ENCODE data around the gene PCGF1.

PCGF1 gene

DNA sequence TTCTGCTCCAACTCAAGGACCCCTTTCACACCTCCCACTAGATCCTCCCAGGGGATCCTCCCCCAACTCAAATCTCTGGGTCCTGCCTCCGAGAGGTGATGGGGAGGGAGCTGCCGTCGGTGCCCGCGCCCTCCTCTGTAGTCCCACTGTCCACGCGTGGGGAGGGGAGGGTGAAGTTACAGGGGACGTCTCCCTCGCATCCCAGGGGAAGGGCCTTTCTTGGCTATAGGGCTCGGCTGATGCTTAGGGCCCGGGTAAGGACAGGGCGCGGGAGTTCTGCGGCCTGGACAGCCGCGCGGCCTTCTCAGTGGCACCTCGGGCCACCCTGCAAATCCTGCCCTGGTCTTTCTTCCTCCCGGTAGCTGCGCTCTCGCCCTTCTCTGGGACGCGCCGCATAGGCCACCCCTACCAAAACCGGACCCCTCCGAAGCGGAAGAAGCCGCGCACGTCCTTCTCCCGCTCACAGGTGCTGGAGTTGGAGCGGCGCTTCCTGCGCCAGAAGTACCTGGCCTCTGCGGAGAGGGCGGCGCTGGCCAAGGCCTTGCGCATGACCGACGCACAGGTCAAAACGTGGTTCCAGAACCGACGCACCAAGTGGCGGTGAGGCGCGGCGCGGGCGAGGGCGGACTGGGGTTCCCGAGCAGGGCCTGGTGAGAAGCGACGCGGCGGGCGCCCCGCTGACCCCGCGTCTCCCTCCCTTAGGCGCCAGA is 7.9 kb upstream of the PCGF1 start:
- DNase-seq (ENCODE audit: low read depth): no peak

DNA sequence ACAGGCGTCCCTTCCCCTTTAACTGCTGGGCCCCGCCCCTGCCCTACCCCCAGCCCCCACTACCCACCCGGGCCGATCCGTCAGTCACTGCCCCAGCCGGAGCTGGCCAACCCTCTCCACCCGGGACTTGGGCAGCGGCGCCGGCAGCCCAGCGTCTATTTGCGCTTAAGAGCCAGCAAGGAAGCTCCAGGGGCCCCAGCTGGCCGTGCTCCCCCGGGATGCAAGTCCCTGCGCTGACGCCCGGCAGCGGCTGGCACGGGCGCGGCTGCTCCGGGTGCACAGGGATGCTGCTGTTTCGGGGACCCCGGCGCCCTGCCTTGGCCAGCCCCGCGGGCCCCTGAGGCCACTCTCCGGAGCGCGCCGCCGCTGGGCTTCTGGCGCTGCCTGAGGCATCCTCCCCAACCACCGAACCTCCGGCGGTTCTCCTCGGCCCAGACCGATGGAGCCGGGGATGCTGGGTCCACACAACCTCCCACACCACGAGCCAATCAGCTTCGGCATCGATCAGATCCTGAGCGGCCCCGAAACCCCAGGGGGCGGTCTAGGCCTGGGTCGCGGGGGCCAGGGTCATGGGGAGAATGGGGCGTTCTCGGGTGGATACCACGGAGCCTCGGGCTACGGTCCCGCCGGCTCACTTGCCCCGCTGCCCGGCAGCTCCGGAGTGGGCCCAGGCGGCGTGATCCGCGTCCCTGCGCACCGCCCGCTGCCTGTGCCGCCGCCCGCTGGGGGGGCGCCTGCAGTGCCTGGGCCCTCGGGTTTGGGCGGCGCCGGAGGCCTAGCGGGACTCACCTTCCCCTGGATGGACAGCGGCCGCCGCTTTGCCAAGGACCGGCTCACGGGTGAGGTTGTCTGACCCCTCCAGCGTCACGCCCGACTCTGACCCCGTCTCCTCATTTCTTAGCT is 7.1 kb upstream of the PCGF1 start, which contains the start of gene TLX2:
Gene TLX2 (plus strand): TSS at position 83 of the 903 bp plus-strand sequence. CDS start 357 bp downstream, at position 440.
- DNase-seq (ENCODE audit: low read depth): no peak

DNA sequence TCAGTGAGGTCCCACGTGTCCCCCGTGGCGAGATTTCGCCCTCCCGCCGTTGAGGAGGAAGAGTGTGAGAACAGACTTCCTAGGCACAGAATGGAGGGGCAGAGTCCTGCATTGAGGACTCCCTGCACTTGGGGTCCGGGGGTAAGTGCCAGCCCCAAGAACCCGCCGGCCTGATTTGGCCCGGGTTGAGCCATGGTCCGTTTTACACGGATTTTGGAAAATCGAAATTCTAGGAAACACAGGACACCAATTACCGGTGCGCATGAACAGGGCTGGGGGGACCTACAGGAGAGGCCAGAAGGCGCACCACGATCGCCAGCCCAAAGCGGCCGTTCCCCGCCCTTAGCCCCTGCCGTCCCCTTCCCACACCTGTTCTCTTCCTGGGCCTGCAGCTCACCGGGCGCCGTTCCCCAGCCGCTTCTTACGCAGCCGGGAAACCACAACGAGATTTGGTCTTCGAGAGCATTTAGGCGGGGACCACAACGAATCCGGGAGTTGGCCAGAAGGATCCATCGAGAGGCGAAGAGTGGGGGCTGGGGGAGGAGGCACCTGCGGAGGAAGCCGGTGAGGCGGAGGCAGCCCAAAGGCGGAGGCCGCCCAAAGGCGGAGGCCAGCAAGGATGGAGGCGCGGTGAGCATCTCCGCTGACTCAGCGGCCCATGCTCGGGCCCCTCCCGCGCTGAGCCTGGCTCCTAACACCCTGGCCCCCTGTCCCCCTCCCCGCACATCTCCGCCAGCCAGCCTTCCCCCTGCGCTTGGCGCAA is 6.3 kb upstream of the PCGF1 start:
- no peak for DNase-seq (ENCODE audit: low read depth)

DNA sequence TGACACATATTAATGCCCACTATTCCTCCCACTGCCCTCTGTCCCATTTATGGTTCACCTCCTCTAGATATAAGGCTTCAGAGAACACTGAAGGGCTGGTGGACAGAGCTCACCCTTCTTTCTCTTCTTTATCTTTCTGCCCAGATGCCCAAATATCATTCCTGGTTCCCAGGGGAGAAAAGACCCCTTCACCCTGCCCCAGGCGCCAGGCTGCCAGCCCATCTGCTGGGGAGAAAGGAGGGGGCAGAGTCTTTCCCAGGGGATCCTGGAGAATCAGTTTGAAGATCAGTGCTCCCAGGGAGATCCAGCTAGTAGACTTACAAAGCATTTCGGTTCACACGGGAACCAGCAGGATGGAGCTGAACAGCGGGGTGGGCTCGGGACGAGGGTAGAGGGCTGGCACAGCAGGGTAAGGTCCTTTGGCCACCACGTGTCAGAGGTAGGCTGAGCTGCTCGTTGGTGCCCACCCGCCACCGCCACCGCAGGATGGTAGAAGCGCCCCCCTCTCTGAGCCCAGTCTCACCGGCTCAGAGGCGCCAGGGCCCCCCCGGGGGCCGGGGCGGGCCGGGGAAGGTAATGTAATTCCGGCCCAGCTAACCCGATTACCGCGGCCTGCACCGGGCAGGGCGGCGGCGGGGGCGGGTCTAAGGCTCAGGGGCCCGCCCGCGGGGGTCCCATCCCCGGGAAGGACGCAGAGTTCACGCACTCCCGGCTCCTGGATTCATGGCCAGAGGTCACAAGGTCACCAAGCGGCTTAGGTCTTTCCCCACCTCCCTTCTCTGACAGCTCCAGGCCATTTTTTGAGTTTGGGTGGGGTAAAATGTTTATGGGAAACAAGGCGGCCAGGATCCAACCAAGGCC is 5.5 kb upstream of the PCGF1 start:
- no peak for DNase-seq (ENCODE audit: low read depth)

DNA sequence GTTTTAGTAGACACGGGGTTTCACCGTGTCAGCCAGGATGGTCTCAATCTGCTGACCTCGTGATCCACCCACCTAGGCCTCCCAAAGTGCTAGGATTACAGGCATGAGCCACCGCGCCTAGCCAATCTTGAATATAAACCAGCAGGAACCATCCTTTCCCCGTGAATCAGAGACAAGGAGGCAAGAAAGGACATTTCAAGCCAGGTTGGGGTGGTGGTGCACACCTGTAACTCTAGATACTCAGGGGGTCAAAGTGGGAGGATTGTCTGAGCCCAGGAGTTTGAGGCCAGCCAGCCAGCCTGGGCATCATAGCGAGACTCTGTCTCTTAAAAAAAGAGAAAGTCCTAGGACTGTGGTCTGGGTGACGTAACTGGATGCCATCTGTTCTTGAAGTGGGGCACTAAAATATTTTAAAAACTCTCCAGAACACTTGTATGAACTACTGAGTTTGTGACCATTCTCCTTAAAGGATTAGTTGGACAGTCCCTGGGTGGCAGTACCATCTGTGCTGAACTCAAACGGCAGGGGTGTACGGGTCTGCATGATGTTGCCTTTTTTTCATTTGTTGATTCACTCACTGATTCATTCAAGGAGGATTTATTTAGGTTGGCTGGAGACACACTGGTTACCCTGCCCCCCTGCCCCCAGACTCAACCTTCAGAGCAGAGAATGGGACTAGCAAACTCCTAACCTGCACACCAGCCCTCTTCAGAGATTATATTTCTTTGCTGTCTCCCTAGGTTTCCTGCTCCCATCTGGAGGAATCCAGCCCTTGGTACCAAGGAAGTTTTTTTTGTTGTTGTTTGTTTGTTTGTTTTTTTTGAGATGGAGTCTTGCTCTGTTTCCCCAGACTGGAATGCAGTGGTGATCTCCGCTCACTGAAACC is 3.9 kb upstream of the PCGF1 start:
- no peak for DNase-seq (ENCODE audit: low read depth)

DNA sequence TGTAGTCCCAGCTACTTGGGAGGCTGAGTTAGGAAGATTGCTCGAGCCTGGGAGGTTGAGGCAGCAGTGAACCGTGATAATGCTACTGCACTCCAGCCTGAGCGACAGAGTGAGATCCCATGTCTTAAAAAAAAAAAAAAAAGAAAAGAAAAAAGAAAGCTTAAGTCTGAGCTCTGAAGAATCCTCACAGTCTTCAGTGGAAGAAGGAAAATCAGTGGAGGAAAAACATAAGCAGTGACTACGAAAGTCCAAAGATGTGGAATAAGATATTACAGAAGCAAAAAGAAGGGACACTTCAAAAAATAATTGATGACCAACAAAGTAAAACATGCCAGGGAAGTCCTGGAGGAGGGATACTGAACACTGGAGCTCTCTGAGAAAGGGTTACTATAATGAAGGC is 2.8 kb upstream of the PCGF1 start:
- DNase-seq (ENCODE audit: low read depth): no peak

DNA sequence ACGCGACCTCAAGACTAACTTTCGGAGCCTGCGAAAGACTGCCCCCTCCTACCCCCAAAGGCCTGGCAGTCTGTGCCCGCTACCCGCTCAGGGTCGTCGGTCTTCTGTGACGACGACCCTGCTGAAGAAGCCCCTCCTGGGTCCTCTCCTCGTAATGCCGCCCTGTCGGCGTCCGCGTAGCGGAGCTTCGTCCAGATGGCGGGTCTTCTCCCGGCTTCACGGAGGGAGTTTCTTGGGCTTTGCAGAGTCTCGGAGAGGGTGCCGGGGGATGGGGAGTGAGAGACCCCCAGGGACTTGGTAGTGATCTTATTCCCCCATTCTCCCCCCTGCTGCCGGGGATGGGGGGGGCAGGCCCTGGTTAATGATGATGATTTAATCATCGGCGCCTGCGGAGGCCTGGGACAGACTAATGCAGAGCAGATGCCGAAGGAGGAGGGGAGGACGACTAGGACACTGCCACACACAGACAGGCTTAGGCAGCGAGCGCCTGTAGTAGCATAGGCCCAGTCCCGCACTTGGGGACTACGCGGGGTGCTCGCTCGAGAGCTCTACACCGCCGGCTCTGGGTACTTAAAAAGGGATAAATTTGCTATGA is 528 bp upstream of the PCGF1 start:
- DNase-seq (ENCODE audit: low read depth): no peak

DNA sequence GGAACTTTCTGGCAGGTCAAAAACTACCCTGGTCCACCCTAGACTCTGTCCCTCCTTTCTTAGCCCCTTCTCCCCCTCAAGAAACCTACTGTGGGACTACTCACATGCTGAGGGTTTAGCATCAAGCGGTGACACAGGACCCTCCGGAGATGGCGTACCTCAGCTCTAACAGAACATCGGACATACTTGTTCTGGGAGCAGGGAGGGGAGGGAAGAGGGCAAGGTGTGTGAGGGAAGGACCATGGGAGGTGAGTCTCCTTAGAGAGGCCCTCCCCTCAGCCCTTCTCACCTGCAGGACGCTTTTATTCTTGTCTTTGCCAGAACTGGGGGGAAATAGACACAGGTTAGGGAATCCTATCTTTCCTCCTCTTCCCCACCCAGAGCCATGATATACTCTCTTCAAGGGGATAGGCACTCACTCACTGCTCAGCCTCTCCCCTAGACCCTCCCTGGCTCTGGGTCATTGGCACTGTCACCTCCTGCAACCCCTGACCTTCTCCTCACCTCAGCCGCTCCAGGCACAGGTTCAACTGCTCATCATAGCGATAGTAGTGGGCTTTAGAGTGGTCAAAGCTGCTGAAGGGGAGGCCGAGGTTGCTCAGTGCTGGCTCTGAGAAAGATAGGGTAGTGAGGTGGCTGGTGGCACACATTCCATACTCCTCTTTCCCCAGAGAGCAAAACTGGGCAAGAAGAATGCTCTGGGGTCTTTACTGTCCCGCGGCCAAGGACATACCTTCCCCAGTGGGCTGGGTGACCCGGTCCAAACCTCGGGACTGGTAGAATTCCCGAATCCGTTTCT is 1.8 kb downstream of the PCGF1 start:
- no peak for DNase-seq (ENCODE audit: low read depth)

DNA sequence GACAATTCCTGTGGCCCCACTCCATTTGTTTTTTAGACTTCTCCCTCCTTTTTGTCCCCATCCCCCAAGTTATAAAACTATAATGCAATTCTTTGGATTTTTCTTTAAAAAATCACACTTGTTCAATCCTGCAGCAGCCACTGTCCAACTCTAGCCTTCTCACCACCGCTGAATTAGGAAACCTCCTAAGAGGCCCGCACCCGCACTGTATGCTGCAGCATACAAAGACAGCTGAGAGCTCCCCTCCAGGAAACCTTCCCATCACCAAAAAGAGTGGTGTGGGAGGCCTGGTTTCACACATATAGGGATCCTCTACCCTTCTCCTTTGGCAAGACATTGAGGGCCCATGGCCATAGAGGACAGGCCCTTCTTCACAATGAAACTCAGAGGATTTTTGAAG is 2.9 kb downstream of the PCGF1 start:
- no peak for DNase-seq (ENCODE audit: low read depth)

DNA sequence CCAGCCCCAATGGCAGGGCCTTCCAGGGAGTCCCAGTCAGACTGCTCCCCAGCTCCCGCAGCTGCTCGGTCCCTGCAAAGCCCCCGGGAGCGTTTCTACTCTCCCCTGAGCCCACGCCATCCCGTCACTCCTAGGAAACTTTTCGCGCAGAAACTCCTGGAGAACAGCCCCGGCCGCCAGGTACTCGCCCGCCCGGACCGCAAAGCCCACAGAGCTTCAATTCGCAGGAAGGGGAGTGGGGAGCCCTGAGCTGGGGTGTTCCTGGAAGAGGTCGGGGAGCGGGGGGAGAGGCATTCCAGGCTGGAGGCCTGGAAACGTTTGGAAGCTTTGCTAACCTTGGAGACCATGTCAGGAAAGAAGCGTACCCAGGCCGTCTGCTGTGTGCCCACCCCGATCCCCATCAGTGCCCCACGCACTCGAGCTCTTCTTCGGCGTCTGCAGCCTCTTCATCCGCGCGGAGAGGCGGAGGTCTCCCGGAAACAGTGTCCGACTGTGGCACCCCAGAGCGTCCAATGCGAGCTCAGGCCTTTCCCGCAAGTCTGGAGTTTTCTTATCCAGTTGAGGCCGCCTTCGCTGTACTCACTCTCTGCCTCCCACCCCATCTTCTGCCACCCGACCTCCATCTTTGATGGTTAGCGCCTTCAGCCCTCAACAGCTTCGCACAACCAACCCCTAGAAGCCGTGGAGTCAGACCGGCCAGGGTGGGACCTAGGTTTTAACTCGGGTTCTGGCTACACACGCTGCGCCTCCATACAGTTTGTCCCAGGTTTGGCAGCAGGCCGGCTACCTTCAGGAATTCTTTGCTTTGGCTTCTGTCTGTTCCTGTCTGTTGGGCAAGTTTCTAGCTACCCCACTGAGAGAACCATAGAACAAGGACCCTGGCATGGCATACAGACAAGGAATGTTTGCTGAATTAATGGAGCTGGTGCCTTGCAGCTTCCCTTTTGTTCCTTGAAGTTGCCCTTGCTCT is 3.7 kb downstream of the PCGF1 start:
- DNase-seq (ENCODE audit: low read depth): no peak

DNA sequence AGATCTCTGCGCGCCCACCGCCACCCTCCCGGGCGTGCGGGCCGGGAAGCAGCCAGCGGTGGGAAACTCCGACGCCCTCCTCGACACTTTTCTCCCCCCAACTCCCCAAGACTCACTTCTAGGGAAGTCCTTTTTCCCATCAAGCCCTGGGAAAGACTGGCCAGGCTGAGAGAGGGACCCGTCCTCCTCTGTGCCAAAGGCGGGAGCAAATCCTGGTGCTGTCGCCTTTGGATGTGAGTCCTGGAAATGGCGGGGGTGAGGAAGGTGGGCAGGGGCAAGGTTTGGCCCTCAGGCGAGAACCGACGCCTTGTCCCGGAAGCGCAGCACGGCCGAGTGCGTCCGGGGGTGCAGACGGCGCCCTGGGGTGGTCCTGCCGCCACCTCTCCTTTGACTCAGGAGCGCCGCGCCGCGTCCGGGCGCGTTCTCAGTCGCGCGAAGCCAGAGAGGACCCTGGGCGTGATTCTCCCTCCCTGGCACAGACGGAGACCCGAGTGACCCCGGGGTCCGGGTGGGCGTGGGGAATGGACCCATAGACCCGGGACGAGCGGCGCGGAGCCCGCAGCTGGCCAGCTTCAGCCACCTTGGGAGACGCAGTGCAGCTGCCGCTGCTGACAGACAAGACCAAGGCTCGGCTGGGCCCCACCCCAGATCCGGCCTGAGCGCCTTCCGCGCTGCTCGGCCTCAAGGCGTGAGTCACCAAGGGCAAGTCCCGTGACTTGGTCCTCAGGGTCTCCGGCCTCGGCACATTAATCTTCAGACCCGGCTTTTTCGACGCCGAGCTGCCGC is 4.6 kb downstream of the PCGF1 start:
- no peak for DNase-seq (ENCODE audit: low read depth)

DNA sequence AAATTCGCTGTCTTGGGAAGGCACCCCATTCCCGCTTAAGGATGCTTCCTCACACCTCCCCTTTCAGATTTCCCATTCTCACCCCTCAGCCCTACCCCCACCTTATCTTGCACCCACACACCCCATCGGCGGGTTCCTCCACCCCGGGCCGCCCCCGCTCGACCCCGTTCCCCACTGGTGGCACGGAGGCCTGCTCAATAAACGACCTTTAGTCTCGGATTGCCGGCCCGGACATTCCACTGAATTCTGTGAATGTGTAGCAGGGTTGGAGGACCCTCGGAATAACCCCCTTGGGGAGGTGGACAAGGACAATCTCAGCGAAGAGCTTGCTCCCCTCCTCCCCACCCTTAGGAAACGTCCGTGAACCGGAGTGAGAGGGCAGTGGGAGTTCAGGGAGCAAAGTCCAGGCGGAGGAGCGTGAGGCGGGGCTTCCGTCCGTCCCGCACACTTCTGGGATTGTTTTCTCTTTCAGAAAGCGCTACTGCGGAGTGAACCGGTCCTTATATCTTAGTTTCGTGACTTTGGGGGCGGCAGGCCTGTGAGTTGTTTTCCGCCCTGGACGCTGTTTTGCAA is 5.3 kb downstream of the PCGF1 start:
- DNase-seq (ENCODE audit: low read depth): no peak

DNA sequence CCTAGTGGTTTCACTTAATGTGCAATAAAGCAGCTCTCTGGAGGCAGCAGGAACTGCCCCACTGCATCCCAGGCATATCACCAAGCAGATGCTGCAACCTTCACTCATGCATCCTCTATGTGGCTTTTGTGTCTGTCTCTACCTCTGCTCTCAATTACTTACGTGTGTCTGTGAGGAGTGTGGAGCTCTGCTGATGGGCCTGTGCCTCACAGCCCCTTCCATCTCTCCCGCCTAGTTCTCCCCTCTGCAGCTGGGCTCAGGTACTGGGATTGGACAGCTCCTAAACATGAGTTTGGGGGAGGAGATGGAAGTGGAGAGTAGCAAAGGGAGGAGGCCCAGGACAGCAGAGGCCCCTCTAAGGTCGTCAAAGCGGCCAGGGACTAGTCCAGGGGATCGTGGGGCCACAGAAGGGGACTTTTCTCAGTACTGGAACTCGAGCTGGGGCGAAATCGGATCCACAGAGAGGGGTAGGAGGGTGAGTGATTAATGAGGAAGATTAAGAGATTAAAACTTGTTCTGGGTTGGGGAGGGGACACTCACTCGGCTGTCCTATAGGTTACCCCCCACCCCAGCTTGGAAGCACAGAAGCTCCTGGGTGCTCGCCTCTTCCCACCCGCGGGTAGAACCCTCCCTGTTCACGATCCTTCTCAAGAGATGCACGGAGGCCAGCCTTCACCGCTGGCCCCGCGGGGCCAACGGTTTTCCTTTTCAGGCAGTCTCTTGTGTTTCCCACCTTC is 6.0 kb downstream of the PCGF1 start:
- DNase-seq (ENCODE audit: low read depth): no peak

DNA sequence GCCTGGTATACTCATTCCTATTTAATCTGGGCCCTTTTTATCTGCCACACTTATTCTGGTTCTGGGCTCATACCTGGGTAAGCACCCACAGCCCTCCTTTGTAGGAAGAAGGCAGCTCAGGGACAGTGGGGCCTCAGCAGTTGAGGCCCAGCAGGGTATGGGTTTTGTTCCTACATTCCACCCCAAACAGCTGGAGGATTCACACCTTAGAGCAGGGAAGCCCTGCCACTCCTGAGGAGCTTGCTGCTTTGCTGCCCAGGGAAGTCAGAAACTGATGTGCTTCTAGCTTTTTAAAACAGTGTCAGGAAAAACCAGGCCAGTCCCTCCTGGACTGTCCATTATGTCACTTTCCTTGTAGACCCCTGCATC is 6.9 kb downstream of the PCGF1 start:
- no peak for DNase-seq (ENCODE audit: low read depth)

DNA sequence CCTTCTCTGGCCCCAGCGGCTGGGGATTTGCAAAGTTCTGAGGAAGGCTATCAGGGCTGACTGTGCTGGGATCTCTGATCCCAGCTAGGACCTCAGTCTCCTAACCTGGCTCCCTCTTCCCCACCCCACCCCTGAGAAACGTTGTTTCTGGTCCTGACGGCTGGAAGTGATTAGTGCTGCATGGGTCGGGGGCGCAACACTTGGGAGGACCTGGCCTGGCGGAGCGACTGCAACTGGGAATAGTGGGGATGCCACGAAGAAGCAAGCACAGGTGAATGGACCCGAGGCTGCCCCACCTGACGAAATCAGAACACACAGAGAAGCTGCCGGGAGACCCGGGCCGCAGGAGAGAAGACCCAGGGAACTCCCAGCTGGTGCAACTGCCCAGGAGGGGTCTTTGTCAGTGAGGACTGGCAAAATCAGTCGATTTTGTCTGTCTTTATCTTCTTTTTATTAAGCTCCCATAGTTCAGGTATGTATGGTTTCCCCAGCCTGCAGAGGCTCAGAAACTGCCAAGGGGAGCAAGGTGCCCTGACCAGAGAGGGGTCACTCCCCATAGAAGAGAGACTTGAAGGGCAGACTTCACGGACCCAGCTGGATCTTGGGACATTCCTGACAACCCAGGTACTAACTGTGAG is 7.4 kb downstream of the PCGF1 start:
- DNase-seq (ENCODE audit: low read depth): no peak
